ENCODE results near the gene AMOTL1.
"Not testable (repeated sequence)": the region's sequence is repeated elsewhere in the genome, so short reads cannot be mapped to it uniquely, and the experiment has no call there.

AMOTL1 gene

DNA sequence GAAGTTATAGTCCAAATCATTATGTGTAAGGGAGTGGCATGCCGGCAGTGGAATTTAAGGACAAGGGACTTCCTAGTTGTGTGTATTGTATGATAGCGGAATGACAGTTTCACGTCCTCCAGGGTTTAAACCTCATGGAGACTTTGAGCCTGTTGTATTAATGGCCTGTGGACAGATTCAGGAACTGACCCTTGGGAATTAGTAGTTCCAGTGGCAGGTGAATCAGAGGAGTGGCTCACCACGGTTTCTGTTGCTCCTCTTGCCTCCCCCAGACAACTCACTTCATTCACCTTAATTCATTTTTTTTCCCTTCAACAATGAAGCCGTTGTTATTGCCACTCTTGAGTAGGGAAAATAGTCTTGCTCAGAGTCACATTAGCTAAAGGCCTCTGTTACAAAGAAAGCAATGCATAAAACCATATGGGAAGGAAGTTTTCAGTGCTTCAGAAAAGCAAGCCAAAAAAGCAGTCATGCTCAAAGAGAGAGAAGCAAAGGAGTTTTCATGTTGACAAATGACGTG, 22.6 kb downstream of the AMOTL1 start:
- no peak for TF ChIP-seq CTCF (IDR thresholded peaks at IDR 0.05; ENCODE audit: low read length, missing control alignments)

GRCh38 chr11:94791216-94791889, 23.2 kb downstream of the AMOTL1 start:
- no peak for TF ChIP-seq CTCF (IDR thresholded peaks at IDR 0.05; ENCODE audit: low read length, missing control alignments)
- DNase-seq (ENCODE audit: low read depth) = no peak
- H3K4me3 ChIP-seq (replicated peaks; ENCODE audit: low read depth, low read length) = no peak overlapping the region

More for the DNA sequence above, 22.6 kb downstream of the AMOTL1 start:
- DNase-seq (ENCODE audit: low read depth) = no peak
- H3K4me3 ChIP-seq (replicated peaks; ENCODE audit: low read depth, low read length) = no peak overlapping the region

GRCh38 chr11:94791942-94792341, 23.8 kb downstream of the AMOTL1 start:
- H3K4me3 ChIP-seq (replicated peaks; ENCODE audit: low read depth, low read length); DNase-seq (ENCODE audit: low read depth): not testable (repeated sequence)

- TF ChIP-seq CTCF (IDR thresholded peaks at IDR 0.05; ENCODE audit: low read length, missing control alignments) = no peak
Measured at GRCh38 chr11:94792451-94792850, 24.3 kb downstream of the AMOTL1 start.

GRCh38 chr11:94793002-94793401, 24.8 kb downstream of the AMOTL1 start:
- no peak for TF ChIP-seq CTCF (IDR thresholded peaks at IDR 0.05; ENCODE audit: low read length, missing control alignments)
- DNase-seq (ENCODE audit: low read depth) = no peak

More at GRCh38 chr11:94792451-94792850, 24.3 kb downstream of the AMOTL1 start:
- DNase-seq (ENCODE audit: low read depth) = no peak
- H3K4me3 ChIP-seq (replicated peaks; ENCODE audit: low read depth, low read length) = no peak overlapping the region

DNA sequence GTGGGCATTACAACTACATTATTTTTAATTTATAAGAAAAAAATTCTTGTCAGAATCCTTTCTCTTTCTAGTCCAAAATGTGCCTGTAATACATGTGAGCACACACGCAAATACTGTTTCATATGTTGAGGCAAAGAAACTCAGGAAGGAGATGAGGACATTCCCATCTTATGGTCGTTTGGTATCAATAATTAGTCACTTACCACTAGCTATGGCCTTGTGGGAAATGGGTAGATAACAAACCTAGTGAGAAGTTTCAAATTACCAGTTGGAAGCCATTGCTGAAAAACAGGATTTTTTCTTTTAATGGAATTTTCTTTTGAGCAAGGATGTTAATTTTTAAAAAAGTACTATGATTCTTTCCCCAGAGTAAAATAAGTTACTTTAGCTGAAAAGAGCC, 25.7 kb downstream of the AMOTL1 start:
- DNase-seq (ENCODE audit: low read depth) = peak; percentile 67
- no peak for TF ChIP-seq CTCF (IDR thresholded peaks at IDR 0.05; ENCODE audit: low read length, missing control alignments)
- peak overlapping the region; percentile 43 for H3K4me3 ChIP-seq (replicated peaks; ENCODE audit: low read depth, low read length)

More at GRCh38 chr11:94793002-94793401, 24.8 kb downstream of the AMOTL1 start:
- H3K4me3 ChIP-seq (replicated peaks; ENCODE audit: low read depth, low read length) = no peak overlapping the region

GRCh38 chr11:94794287-94795168, 26.4 kb downstream of the AMOTL1 start:
- DNase-seq (ENCODE audit: low read depth) = peak; percentile 98
- no peak for TF ChIP-seq CTCF (IDR thresholded peaks at IDR 0.05; ENCODE audit: low read length, missing control alignments)
- H3K4me3 ChIP-seq (replicated peaks; ENCODE audit: low read depth, low read length) = peak overlapping the region; percentile 43

All from fibroblast of pulmonary artery (primary cell).